Measurements from ENCODE around the gene THRB. TPM values are rescaled to one million over a fixed set of nuclear protein-coding genes. Genes with fewer than 3 reads are reported as not detected.

The THRB gene
- total RNA-seq, 3 donors from 2014 or later: 29.8 to 40.2 (median 39.2) TPM

- Histone ChIP-seq H3K4me1 (no peaks in the 10 kb centered on the region), H3K4me3 (no peak overlapping the region), H3K27me3 (no peaks in the 10 kb centered on the region), H3K27ac (no peak overlapping the region), H3K36me3 (no peaks in the 10 kb centered on the region), H3K9me3 (no peaks in the 10 kb centered on the region)
- TF ChIP-seq POLR2A (IDR thresholded peaks at IDR 0.05) (no peak), CTCF (IDR thresholded peaks at IDR 0.05) (no peak), POLR2AphosphoS5 (IDR thresholded peaks at IDR 0.05) (no peak)
- no peak for DNase-seq (ENCODE audit: low spot score in 2 of 2)
- intact Hi-C loops (cut with DNase I; ENCODE audit: low total_unique reads): no loop called here
Measured at GRCh38 chr3:24451461-24452099, 43.1 kb downstream of the THRB start.

GRCh38 chr3:24450160-24450907, 44.3 kb downstream of the THRB start:
- Histone ChIP-seq H3K4me3 (no peak overlapping the region), H3K36me3 (no peaks in the 10 kb centered on the region), H3K9me3 (no peaks in the 10 kb centered on the region), H3K27me3 (no peaks in the 10 kb centered on the region), H3K4me1 (no peaks in the 10 kb centered on the region), H3K27ac (no peak overlapping the region)
- TF ChIP-seq POLR2A (IDR thresholded peaks at IDR 0.05) (no peak), POLR2AphosphoS5 (IDR thresholded peaks at IDR 0.05) (no peak), CTCF (IDR thresholded peaks at IDR 0.05) (no peak)
- DNase-seq (ENCODE audit: low spot score in 2 of 2): no peak
- intact Hi-C loops (cut with DNase I; ENCODE audit: low total_unique reads): no loop called here

GRCh38 chr3:24447836-24448235, 46.8 kb downstream of the THRB start:
- Histone ChIP-seq H3K4me1 (no peaks in the 10 kb centered on the region), H3K9me3 (no peaks in the 10 kb centered on the region), H3K27me3 (no peaks in the 10 kb centered on the region), H3K4me3 (no peak overlapping the region), H3K36me3 (no peaks in the 10 kb centered on the region), H3K27ac (no peak overlapping the region)
- no peak for DNase-seq (ENCODE audit: low spot score in 2 of 2)
- intact Hi-C loops (cut with DNase I; ENCODE audit: low total_unique reads): no loop called here
- TF ChIP-seq POLR2A (IDR thresholded peaks at IDR 0.05) (no peak), POLR2AphosphoS5 (IDR thresholded peaks at IDR 0.05) (no peak)

GRCh38 chr3:24446032-24446431, 48.6 kb downstream of the THRB start:
- H3K4me1 ChIP-seq: no peaks in the 10 kb centered on the region

GRCh38 chr3:24443476-24443875, 51.2 kb downstream of the THRB start:
- no peak overlapping the region for H3K27ac ChIP-seq
- H3K36me3 ChIP-seq: no peaks in the 10 kb centered on the region
- no peaks in the 10 kb centered on the region for H3K4me1 ChIP-seq
- H3K27me3 ChIP-seq: no peaks in the 10 kb centered on the region
- intact Hi-C loops (cut with DNase I; ENCODE audit: low total_unique reads): no loop called here
- DNase-seq (ENCODE audit: low spot score in 2 of 2): no peak
- H3K4me3 ChIP-seq: no peak overlapping the region
- TF ChIP-seq POLR2AphosphoS5 (IDR thresholded peaks at IDR 0.05) (no peak), CTCF (IDR thresholded peaks at IDR 0.05) (no peak), POLR2A (IDR thresholded peaks at IDR 0.05) (no peak)
- no peaks in the 10 kb centered on the region for H3K9me3 ChIP-seq

More at GRCh38 chr3:24446032-24446431, 48.6 kb downstream of the THRB start:
- no peaks in the 10 kb centered on the region for H3K36me3 ChIP-seq
- TF ChIP-seq POLR2A (IDR thresholded peaks at IDR 0.05) (no peak), POLR2AphosphoS5 (IDR thresholded peaks at IDR 0.05) (no peak), CTCF (IDR thresholded peaks at IDR 0.05) (no peak)
- no peaks in the 10 kb centered on the region for H3K27me3 ChIP-seq
- H3K9me3 ChIP-seq: no peaks in the 10 kb centered on the region
- intact Hi-C loops (cut with DNase I; ENCODE audit: low total_unique reads): no loop called here
- no peak overlapping the region for H3K4me3 ChIP-seq
- no peak for DNase-seq (ENCODE audit: low spot score in 2 of 2)
- no peak overlapping the region for H3K27ac ChIP-seq
